G401.6 (cell line): Measurements from ENCODE around the gene PDE4B.
"Not testable (repeated sequence)": the region's sequence is repeated elsewhere in the genome, so short reads cannot be mapped to it uniquely, and the experiment has no call there.

ENCODE experiments used
- FAIRE-seq: peaks from 2 replicates; lab custom pipeline; 2012; peaks lifted over from hg19 to GRCh38; lab: Jason Lieb, UNC

PDE4B gene

GRCh38 chr1:65955071-65955470, 162.4 kb downstream of the PDE4B start:
- no peak for FAIRE-seq

- no peak for FAIRE-seq
Measured at GRCh38 chr1:65955503-65955902, 162.8 kb downstream of the PDE4B start.

DNA sequence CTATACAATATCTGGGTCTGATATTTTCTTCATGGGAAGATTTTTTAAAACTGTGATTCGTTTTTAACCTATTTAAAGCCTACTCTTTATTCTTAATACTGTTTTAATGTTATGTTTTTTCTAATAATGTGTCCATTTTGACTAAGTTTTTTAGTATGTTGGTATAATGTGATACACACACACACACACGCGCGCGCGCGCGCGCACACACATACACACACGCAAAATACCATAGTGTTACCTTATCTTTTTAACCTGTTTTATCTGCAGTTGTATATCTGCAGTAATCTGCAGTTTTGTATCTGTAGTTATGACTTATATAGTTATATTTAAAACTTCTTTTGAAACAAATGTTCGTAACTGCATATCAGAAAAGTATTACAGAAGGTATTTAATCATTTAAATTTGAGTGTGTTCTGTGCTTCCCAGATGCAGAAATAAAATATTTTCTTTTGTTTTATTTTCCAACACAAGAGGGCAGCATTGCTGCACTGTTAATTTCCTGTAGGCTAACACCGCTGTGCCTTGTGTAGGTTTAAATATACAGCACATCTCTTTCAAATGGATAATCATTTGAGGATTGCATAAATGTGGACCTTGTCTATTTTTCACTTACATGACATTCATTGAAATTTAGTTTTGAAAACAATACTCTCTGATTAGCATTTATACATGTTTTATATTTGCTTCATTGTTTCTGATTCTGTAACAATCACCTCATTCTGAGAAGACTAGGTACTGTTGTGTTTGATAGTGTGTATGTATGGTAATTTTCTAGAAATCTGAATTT, 166.1 kb downstream of the PDE4B start:
- FAIRE-seq: peak; percentile 88

- FAIRE-seq: no peak
Measured at GRCh38 chr1:65959896-65960567, 167.3 kb downstream of the PDE4B start.

DNA sequence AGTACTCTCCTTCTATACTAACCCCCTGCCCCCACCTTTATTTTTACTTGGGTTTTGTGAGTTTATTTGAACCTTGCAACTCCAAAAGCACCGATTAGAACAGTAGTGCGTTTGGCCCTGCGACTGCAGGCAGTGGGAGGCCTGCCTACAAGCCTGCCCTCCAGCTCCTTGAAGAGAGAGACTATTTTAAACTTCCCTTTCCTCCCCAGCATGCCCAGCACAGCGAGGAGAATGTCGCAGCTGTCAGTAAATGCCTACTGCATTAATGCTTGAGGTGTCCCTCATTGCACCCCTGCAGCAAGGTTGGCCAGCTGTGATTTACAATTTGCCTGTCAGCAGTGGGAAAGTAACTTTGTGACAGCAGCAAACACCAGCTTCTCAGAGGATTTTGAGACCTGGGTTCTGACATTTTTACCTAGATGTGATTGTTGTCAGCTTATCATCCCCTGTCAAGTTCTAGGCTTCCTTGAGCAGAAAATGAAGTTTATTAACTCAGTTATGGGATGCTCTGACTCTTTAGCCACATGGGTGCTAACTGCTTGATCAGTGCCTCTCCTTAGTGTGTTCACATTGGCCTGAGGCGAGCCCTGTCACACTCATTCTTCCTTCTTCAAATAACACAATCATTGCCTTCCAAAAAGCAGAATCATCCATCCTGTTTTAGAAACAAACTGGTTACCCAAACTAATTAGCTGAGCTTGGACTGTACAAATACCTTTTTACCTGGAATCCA, 170.6 kb downstream of the PDE4B start:
- FAIRE-seq: no peak

DNA sequence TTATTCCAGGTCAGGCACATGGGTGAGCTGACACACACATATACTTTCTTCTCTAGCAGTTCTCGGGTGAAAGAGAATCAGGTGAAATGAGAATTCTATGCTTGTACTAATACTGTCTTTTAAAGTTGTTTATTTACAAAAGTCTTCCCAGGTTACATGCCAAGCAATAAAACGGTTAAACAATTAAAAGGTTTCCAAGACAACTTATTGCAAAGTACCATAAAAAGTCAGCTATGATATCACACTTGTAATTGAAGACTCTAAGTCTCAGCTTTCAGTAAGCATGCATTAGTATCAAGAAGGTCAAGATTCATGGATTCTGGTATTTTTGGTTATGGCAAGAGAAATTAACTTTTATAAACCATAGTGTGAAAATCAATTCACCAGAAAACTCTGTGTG, 171.4 kb downstream of the PDE4B start:
- no peak for FAIRE-seq

DNA sequence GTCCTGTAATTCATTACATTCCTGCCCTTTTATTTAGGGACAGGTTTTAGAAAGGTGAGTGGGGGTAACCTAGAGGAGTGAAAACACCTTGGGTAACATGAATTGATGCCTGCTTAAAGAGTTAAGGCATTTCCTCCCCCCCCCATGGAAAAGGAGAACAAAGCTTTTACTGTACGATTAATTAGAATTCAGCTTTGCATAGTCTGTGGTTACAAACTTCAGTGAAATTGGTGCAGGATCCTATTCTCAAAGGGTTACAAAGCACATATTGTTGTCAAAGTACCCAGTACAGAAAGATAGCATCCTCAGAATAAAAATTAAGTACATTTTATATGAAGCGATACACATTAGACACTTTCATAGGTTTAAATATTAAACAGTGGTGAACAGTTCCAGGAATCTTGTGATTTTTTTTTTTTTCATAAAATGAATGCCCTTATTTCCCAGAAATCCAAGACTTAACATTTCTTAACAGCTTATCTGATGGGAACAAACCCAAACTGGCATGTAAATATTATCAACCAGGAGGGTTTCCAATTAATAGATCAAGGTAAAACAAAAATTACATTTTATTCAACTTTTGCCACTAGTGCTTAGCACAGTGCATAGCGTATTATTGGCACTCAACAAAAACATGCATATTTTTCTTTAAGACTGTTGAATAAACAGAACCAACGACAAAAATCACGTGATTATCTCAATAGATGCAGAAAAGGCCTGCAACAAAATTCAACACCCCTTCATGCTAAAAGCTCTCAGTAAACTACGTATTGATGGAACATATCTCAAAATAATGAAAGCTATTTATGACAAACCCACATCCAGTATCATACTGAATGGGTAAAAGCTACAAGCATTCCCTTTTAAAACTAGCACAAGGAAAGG, 172.7 kb downstream of the PDE4B start:
- no peak for FAIRE-seq

- not testable (repeated sequence) for FAIRE-seq
Measured at GRCh38 chr1:65967492-65967891, 174.8 kb downstream of the PDE4B start.

DNA sequence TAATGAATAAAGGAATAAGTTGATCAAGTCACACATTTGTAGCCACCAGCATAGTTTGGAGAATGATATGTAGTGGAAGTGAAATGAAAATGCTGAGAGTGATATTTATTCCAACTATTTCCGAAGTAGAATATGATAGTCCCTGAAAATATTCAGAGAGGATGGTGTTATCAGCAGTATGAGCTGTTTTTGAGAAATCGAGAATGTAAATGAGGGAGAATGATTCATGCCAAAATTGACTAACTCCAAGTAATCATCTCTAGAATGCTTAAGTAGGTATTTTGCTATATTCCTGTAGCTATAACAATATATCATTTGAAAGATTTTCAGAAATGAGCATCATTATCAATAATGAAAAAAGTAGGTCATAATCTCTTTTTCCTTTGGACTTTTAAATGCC, 178.9 kb downstream of the PDE4B start:
- no peak for FAIRE-seq

- FAIRE-seq: no peak
Measured at GRCh38 chr1:65975708-65976107, 183.0 kb downstream of the PDE4B start.

DNA sequence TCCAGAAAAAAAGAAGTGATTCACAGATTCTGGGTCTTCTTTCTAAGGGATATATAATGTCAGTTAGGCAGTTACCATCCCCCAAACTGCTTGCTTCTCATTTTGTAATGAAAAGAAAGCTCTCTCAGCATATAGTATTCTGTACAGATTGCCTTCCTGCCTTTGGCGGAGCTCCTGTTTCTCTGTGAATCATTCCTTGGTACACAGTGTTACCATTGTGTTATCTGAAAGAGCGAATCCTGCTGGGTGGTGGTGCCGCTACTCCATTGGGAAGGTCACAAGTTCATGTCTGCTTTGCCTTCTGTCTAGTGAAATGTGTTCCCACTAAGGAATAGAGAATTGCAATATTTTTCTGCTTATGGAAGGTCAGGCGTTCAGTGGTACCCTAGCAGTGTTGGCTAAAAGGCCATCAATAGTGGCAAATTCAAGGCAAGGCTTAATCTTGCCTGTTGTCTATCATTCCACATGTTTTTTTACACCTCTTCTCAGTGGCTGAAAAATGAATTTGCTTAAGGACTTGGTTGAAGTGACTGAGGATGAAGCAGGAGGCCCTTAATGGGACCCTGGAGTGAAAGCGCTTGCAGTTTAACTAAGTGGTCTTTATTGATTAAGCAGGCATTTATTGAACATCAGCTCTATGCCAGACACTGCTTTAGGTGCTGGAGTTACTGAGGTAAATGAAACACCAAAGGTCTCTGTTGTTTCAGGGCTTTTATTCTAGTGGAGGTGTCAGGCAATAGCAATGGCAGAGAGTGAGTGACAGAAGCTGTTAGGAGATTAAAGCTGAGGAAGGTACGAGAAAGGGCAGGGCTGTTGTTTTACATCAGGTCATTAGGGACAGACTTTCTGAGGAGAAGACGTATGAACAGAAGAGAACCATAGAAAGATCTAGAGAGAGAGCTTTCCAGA, 186.7 kb downstream of the PDE4B start:
- no peak for FAIRE-seq

GRCh38 chr1:65980237-65980636, 187.5 kb downstream of the PDE4B start:
- FAIRE-seq: no peak

- no peak for FAIRE-seq
Measured at GRCh38 chr1:65983500-65983899, 190.8 kb downstream of the PDE4B start.

- FAIRE-seq: no peak
Measured at GRCh38 chr1:65985393-65986066, 192.8 kb downstream of the PDE4B start.

DNA sequence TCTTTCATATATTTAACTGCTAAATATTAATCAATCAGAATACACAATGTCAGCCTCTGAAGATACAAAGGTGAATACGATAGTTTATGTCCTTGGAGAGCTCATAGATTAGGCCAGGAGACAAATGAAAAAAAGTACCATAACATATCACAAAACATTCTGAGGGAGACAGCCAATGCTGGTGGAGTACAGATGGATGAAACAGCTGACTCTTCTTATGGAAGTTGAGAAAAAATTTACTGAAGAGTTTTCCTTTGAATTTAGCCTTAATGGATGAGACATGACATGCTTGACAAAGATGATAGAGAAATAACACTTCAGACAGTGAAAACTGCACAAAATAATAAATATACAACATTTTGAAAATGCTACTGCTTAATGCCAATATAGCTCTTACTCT, 193.5 kb downstream of the PDE4B start:
- no peak for FAIRE-seq

GRCh38 chr1:65990161-65990560, 197.5 kb downstream of the PDE4B start:
- FAIRE-seq: no peak

DNA sequence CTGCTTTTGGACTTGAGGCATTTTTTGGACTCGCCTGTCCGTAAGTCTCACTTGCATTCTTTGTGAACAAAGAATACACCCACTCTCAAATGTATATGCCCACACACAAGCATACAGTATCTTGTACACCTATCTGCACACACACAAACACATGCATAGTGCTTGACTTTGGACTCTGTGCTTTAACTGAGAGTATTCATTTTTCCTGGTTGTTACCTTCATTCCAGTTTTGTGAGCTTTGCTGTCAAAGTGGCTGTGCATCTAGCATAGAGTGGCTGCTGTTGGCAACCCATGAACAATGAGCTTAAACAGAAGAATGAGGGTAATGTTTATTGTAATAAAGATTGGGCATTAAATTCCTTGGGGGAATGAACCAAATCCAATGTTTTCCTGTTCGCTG, 199.0 kb downstream of the PDE4B start:
- FAIRE-seq: no peak

DNA sequence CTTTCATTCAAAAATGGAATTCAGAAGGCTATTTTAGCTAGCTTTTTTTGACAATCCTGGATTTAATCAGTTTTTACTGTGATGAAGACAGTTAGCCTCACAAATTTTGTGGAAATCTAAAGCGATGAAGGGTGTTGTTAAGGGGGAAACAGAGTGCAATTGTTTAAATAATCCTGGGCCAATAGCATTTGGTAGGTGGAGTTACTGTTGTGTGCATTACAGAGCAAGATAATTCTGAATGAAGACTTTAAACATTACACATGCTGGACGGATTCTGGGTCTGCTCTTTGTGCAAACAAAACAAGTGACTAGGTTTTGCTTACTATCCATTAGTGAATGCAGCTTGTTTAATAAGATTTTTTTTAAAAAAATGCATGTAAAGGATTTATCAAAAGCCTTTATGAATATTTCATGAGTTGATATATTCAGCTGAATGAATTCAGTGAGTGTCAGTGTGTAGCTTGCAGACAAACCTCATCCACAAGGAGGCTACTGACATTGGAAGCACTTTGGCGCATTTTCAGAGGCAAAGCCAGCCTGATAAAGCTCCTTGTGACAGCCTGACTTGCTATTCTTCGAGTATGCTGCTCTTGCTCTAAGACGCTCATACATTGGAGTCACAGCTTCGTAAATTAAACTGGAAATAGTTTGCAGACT, 199.6 kb downstream of the PDE4B start:
- FAIRE-seq: no peak

GRCh38 chr1:65992831-65993271, 200.2 kb downstream of the PDE4B start:
- no peak for FAIRE-seq

GRCh38 chr1:65994223-65994622, 201.5 kb downstream of the PDE4B start:
- no peak for FAIRE-seq
